ENCODE results near the gene CRISP2. TPM values are rescaled to one million over a fixed set of nuclear protein-coding genes. Genes with fewer than 3 reads are reported as not detected.

Gene CRISP2
- total RNA-seq, 1 experiment from 2014 or later = not detected

DNA sequence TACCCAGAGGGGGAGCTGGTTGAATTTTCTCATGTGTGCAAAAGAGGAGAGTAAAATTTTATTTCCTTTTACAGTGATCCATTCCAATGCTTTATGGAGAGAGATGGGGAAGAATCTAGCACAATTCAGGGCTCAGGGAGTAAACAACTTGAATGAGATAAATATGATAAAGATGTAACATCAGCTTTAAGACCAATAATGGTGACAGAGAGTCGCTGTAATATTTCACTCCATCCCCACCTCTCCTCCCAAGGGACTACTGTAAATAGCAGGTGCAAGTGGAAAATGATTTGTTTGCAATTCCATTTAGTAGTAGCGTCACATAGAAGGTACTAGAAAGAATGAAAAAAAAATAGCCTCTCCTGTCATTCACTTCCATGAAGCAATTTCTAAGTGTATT lies 26.1 kb upstream of the CRISP2 start:
- H3K27me3 ChIP-seq (replicated peaks; ENCODE audit: control insufficient read depth, insufficient read depth, low read length) = no peaks in the 10 kb centered on the region
- Mint-ChIP-seq H3K4me3 (ENCODE audit: unreplicated experiment) (no peak overlapping the region), H3K36me3 (ENCODE audit: insufficient read depth, unreplicated experiment) (no peaks in the 10 kb centered on the region), H3K9me3 (ENCODE audit: unreplicated experiment) (no peaks in the 10 kb centered on the region), H3K27me3 (ENCODE audit: insufficient read depth, unreplicated experiment) (no peaks in the 10 kb centered on the region), H3K4me1 (ENCODE audit: low read depth, unreplicated experiment) (peaks cover 9% of the 10 kb centered on the region), H3K27ac (ENCODE audit: unreplicated experiment) (no peak overlapping the region)
- TF ChIP-seq, protein P1, sequence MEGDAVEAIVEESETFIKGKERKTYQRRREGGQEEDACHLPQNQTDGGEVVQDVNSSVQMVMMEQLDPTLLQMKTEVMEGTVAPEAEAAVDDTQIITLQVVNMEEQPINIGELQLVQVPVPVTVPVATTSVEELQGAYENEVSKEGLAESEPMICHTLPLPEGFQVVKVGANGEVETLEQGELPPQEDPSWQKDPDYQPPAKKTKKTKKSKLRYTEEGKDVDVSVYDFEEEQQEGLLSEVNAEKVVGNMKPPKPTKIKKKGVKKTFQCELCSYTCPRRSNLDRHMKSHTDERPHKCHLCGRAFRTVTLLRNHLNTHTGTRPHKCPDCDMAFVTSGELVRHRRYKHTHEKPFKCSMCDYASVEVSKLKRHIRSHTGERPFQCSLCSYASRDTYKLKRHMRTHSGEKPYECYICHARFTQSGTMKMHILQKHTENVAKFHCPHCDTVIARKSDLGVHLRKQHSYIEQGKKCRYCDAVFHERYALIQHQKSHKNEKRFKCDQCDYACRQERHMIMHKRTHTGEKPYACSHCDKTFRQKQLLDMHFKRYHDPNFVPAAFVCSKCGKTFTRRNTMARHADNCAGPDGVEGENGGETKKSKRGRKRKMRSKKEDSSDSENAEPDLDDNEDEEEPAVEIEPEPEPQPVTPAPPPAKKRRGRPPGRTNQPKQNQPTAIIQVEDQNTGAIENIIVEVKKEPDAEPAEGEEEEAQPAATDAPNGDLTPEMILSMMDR (IDR thresholded peaks at IDR 0.05; ENCODE audit: insufficient read depth in 1 of 2, low read depth in 1 of 2, low read length in 1 of 2, severe bottlenecking in 1 of 2, unreplicated experiment in 1 of 2) = no peak
- intact Hi-C loops (cut with micrococcal nuclease; ENCODE audit: unreplicated experiment) = no loop called here
- no peaks in the 10 kb centered on the region for H3K9me3 ChIP-seq
- no peaks in the 10 kb centered on the region for H3K36me3 ChIP-seq (ENCODE audit: control insufficient read depth, insufficient read depth, low read length)
- ChIA-PET POLR2A (no interaction called here), CTCF (no interaction called here)
- BruUV-seq (replicated peaks) = no TSS peak
- H3K4me3 ChIP-seq (ENCODE audit: low read depth, low read length) = no peak overlapping the region
- DNase-seq = no peak
- H3K4me1 ChIP-seq = peaks cover 22% of the 10 kb centered on the region

DNA sequence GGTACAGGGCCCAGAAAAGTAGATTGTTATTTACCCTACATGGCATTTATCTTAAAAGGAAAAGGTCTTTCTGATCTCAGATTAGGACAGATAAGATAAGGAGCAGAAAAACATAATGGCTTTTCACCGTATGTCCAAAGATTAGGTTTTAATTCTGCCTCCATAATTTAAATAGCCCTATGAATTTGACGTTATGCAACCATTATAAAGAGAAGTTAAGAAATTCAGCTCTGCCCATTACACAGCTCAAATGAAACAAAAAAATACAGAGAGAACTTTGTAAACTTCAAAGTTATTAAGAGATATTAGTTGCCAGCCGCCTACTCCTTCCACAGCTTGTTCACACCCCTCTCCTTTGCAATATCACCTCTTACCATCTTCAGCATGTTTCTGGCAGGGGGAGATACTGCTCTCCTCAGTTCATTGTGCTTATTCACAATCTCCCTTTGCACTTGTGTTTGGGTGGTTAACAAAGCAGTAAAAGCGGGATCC lies 22.7 kb upstream of the CRISP2 start:
- no TSS peak for BruUV-seq (replicated peaks)
- TF ChIP-seq, protein P1 (IDR thresholded peaks at IDR 0.05; ENCODE audit: insufficient read depth in 1 of 2, low read depth in 1 of 2, low read length in 1 of 2, severe bottlenecking in 1 of 2, unreplicated experiment in 1 of 2) = no peak
- DNase-seq = peak in 1 of 2 experiments; percentile 1
- Mint-ChIP-seq H3K4me3 (ENCODE audit: unreplicated experiment) (peak overlapping the region; percentile 59), H3K27me3 (ENCODE audit: insufficient read depth, unreplicated experiment) (no peaks in the 10 kb centered on the region), H3K9me3 (ENCODE audit: unreplicated experiment) (no peaks in the 10 kb centered on the region), H3K27ac (ENCODE audit: unreplicated experiment) (peak overlapping the region; percentile 56), H3K36me3 (ENCODE audit: insufficient read depth, unreplicated experiment) (no peaks in the 10 kb centered on the region), H3K4me1 (ENCODE audit: low read depth, unreplicated experiment) (peaks cover 9% of the 10 kb centered on the region)
- no peaks in the 10 kb centered on the region for H3K27me3 ChIP-seq (replicated peaks; ENCODE audit: control insufficient read depth, insufficient read depth, low read length)
- ChIA-PET POLR2A (no interaction called here), CTCF (no interaction called here)
- no peaks in the 10 kb centered on the region for H3K36me3 ChIP-seq (ENCODE audit: control insufficient read depth, insufficient read depth, low read length)
- no peaks in the 10 kb centered on the region for H3K9me3 ChIP-seq
- intact Hi-C loops (cut with micrococcal nuclease; ENCODE audit: unreplicated experiment) = loop anchor here (1.0 to 2.0 kb wide), 2 partner anchors 68 to 113 kb away; no protein-coding TSS in a partner anchor
- no peak overlapping the region for H3K4me3 ChIP-seq (ENCODE audit: low read depth, low read length)
- peaks cover 25% of the 10 kb centered on the region for H3K4me1 ChIP-seq

DNA sequence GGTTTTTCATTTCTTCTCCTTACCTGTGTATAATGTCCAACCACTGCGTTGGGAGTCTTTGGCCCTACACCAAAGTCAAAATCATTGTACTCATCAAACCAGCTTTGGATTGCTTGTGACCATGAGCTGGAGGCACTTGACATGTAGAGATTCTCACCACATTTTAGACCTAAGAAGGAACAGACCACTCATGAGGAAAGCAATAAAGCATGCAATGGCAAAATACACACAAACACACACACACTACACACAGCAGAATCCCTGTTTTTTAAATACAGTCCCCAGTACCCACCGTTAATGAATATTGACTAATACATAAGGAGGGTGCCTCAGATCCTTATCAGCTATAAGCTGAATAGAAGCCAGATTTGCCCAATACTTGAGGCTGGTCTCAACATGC lies 20.3 kb upstream of the CRISP2 start:
- ChIA-PET POLR2A (no interaction called here), CTCF (no interaction called here)
- H3K9me3 Mint-ChIP-seq (ENCODE audit: unreplicated experiment) = no peaks in the 10 kb centered on the region
- H3K36me3 Mint-ChIP-seq (ENCODE audit: insufficient read depth, unreplicated experiment) = no peaks in the 10 kb centered on the region
- no peaks in the 10 kb centered on the region for H3K27me3 Mint-ChIP-seq (ENCODE audit: insufficient read depth, unreplicated experiment)
- no TSS peak for BruUV-seq (replicated peaks)
- Histone ChIP-seq H3K9me3 (no peaks in the 10 kb centered on the region), H3K4me3 (ENCODE audit: low read depth, low read length) (no peak overlapping the region), H3K4me1 (peaks cover 25% of the 10 kb centered on the region), H3K36me3 (ENCODE audit: control insufficient read depth, insufficient read depth, low read length) (no peaks in the 10 kb centered on the region), H3K27me3 (replicated peaks; ENCODE audit: control insufficient read depth, insufficient read depth, low read length) (no peaks in the 10 kb centered on the region)
- TF ChIP-seq, protein P1 (IDR thresholded peaks at IDR 0.05; ENCODE audit: insufficient read depth in 1 of 2, low read depth in 1 of 2, low read length in 1 of 2, severe bottlenecking in 1 of 2, unreplicated experiment in 1 of 2) = no peak
- no peak for DNase-seq
- intact Hi-C loops (cut with micrococcal nuclease; ENCODE audit: unreplicated experiment) = no loop called here
- H3K4me3 Mint-ChIP-seq (ENCODE audit: unreplicated experiment) = no peak overlapping the region
- no peak overlapping the region for H3K27ac Mint-ChIP-seq (ENCODE audit: unreplicated experiment)
- peaks cover 9% of the 10 kb centered on the region for H3K4me1 Mint-ChIP-seq (ENCODE audit: low read depth, unreplicated experiment)
